GM12878 (cell line): ENCODE measurements around the gene SMIM7. TPM values are rescaled to one million over a fixed set of nuclear protein-coding genes. Genes with fewer than 3 reads are reported as not detected.

Experiments used
- ATAC-seq: fragments of 200-7000 bp; cut with Tn5 transposase; 3 replicates; pipeline ENCODE4 v1.9.1; 2020; ENCODE audit warnings: mild to moderate bottlenecking, moderate library complexity
- BruUV-seq: library from RNA; stranded (reverse); fragments of 400-500 nt; replicated peaks from 2 replicates; lab custom pipeline; 2021; lab: Mats Ljungman, UMichigan
- CTCF ChIA-PET: fragments of 300-600 bp; sonication (Branson Sonifier 250); formaldehyde crosslinking; extraction: SDS; loops from one replicate; lab custom pipeline; 2021; ENCODE audit warnings: inconsistent platforms; lab: Yijun Ruan, JAX
- POLR2A ChIA-PET: fragments of 350-600 bp; formaldehyde crosslinking; extraction: SDS; loops from one replicate; lab custom pipeline; 2021; ENCODE audit warnings: inconsistent platforms; lab: Charles Lee
- RAD21 ChIA-PET: fragments of 300-600 bp; sonication (Branson Sonifier 250); formaldehyde crosslinking; loops from one replicate; lab custom pipeline; 2023; ENCODE audit warnings: antibody characterized with exemption; ENCODE audit not compliant: unreplicated experiment; lab: Charles Lee
- SMC1A ChIA-PET: fragments of 300-600 bp; sonication (Branson Sonifier 250); formaldehyde crosslinking; loops from one replicate; lab custom pipeline; 2023; ENCODE audit not compliant: unreplicated experiment, uncharacterized antibody; lab: Charles Lee
- DNase-seq: peaks from one replicate; pipeline ENCODE4 v3.0.0-alpha.2; 2011; ENCODE audit warnings: low read depth, low spot score
- FAIRE-seq: peaks from 3 replicates; lab custom pipeline; 2011; peaks lifted over from hg19 to GRCh38; lab: Jason Lieb, UNC
- H2AFZ ChIP-seq: 2 replicates; pipeline ENCODE4 v1.6.0; 2011; ENCODE audit warnings: low read depth, low read length, control low read depth; ENCODE audit not compliant: control insufficient read depth
- H3K27ac ChIP-seq: 2 replicates; pipeline ENCODE4 v1.5.1; 2011; ENCODE audit warnings: control low read depth; ENCODE audit not compliant: control insufficient read depth, insufficient read depth
- H3K27me3 ChIP-seq, 2 experiments: replicated peaks in 1 of 2; 2 replicates each; pipeline versions ENCODE4 v1.6.0 to v1.6.1; 2011; ENCODE audit warnings: low read length in 1 of 2; ENCODE audit not compliant: control insufficient read depth in 2 of 2, insufficient read depth in 2 of 2
- H3K36me3 ChIP-seq, 2 experiments: 2 replicates each; pipeline ENCODE4 v1.5.1; 2011; ENCODE audit warnings: low read length in 1 of 2; ENCODE audit not compliant: control insufficient read depth in 2 of 2, insufficient read depth in 2 of 2
- H3K4me1 ChIP-seq: 2 replicates; pipeline ENCODE4 v1.6.1; 2011; ENCODE audit warnings: mild to moderate bottlenecking, low read length, moderate library complexity, mixed read lengths; ENCODE audit not compliant: control insufficient read depth, insufficient read depth
- H3K4me2 ChIP-seq: 2 replicates; pipeline ENCODE4 v1.6.0; 2011; ENCODE audit warnings: control low read depth; ENCODE audit not compliant: control insufficient read depth, insufficient read depth
- H3K4me3 ChIP-seq: fragments of 200-600 bp; sonication (generic); 2 replicates; pipeline ENCODE4 v1.5.1; 2016
- H3K79me2 ChIP-seq: 2 replicates; pipeline ENCODE4 v1.6.0; 2011; ENCODE audit warnings: low read length; ENCODE audit not compliant: control insufficient read depth, insufficient read depth
- H3K9ac ChIP-seq: 2 replicates; pipeline ENCODE4 v1.8.0; 2011; ENCODE audit warnings: low read length, control low read depth, mixed read lengths; ENCODE audit not compliant: control insufficient read depth, insufficient read depth
- H3K9me3 ChIP-seq: replicated peaks from 3 replicates; pipeline ENCODE4 v1.5.1; 2011; ENCODE audit warnings: mild to moderate bottlenecking, low read length; ENCODE audit not compliant: control insufficient read depth, insufficient read depth
- H4K20me1 ChIP-seq: 2 replicates; pipeline ENCODE4 v1.6.0; 2011; ENCODE audit not compliant: control insufficient read depth, insufficient read depth
- BACH1 ChIP-seq: fragments of 450-650 bp; IDR thresholded peaks from 2 replicates; pipeline ENCODE4 v1.6.1; 2017; ENCODE audit warnings: mild to moderate bottlenecking, borderline replicate concordance
- CEBPB ChIP-seq, 2 experiments: fragments of 150-350 bp in 1 of 2; IDR thresholded peaks; 2 replicates each; pipeline ENCODE4 v1.6.1; 2012 to 2014; ENCODE audit warnings: low read depth in 2 of 2, low read length in 2 of 2, borderline replicate concordance in 1 of 2, inconsistent platforms in 1 of 2
- IRF4 ChIP-seq: IDR thresholded peaks from 2 replicates; pipeline ENCODE4 v1.6.1; 2011; ENCODE audit warnings: low read depth, low read length
- KLF5 ChIP-seq: fragments of 450-650 bp; IDR thresholded peaks from 2 replicates; pipeline ENCODE4 v1.6.1; 2014; ENCODE audit warnings: mild to moderate bottlenecking; ENCODE audit not compliant: partially characterized antibody
- MYB ChIP-seq: fragments of 150-350 bp; IDR thresholded peaks from 2 replicates; pipeline ENCODE4 v1.6.1; 2014; ENCODE audit warnings: mild to moderate bottlenecking, low read depth, low read length, borderline replicate concordance
- POLR2A ChIP-seq: IDR thresholded peaks from 2 replicates; pipeline ENCODE4 v1.6.1; 2011; ENCODE audit warnings: low read depth, mild to moderate bottlenecking, low read length
- SMC3 ChIP-seq: IDR thresholded peaks from 2 replicates; pipeline ENCODE4 v1.6.1; 2011; ENCODE audit warnings: low read length, improper control_type of control experiment, borderline replicate concordance
- ZNF592 ChIP-seq: fragments of 450-650 bp; IDR thresholded peaks from 2 replicates; pipeline ENCODE4 v1.6.1; 2017; ENCODE audit warnings: mild to moderate bottlenecking, moderate library complexity
- ZSCAN29 ChIP-seq: fragments of 450-650 bp; IDR thresholded peaks from 2 replicates; pipeline ENCODE4 v1.6.1; 2017; ENCODE audit warnings: mild to moderate bottlenecking, moderate library complexity
- WGBS: methylation state at CpG from one replicate; pipeline ENCODE4 v1.1.6; 2016; ENCODE audit warnings: low lambda C conversion rate; ENCODE audit not compliant: insufficient replicate concordance, insufficient coverage; ENCODE audit errors: missing lambda C conversion rate; 5-methylcytosine and 5-hydroxymethylcytosine counted together
- in situ Hi-C: fragments of 300-500 bp; cut with MboI; formaldehyde crosslinking; loops from 9 replicates; pipeline ENCODE4 v1.14.3; 2018; ENCODE audit warnings: mixed read lengths
- intact Hi-C: fragments of 100-400 bp; cut with micrococcal nuclease; formaldehyde crosslinking; loops from one replicate; pipeline ENCODE4 v1.14.2; 2022; ENCODE audit not compliant: unreplicated experiment
- polyA plus RNA-seq, 11 experiments: library from polyadenylated mRNA; depleted of rRNA in 4 of 11; unstranded in 6 of 11; stranded (reverse) in 5 of 11; fragments of >200 nt; fragmentation: Nextera tagmentation in 4 of 11; fragmentation: Illumina TruSeq in 1 of 11; extraction: Ambion mirVana in 4 of 11; extraction: Trizol in 1 of 11; gene quantifications; 1 replicate in 1 of 11; 2 replicates in 10 of 11; pipeline versions ENCODE4 v1.2.1 to v1.2.3, GENCODE V29; 2011 to 2016; ENCODE audit warnings: inconsistent platforms in 2 of 11, missing spikeins in 2 of 11, low read depth in 1 of 11
- total RNA-seq, 4 experiments: library from RNA; depleted of rRNA in 3 of 4; stranded (reverse); fragments of >200 nt in 3 of 4; fragmentation: Illumina TruSeq in 1 of 4; extraction: Trizol in 1 of 4; gene quantifications; 2 replicates each; pipeline versions ENCODE4 v1.2.1 to v1.2.3, GENCODE V29; 2013 to 2021
- TF ChIP-seq, protein P1 (sequence below): IDR thresholded peaks from 2 replicates; pipeline ENCODE4 v1.6.1; 2011; ENCODE audit warnings: borderline replicate concordance, low read depth, mild to moderate bottlenecking, moderate library complexity, low read length; ENCODE audit not compliant: insufficient read depth, poor library complexity, severe bottlenecking

The SMIM7 gene
- total and polyA plus RNA-seq, 10 of the 15 experiments (the other 5 are each of a cell fraction or from before 2014, with no cell fraction given): 45.7 to 170 (median 70.8) TPM

DNA sequence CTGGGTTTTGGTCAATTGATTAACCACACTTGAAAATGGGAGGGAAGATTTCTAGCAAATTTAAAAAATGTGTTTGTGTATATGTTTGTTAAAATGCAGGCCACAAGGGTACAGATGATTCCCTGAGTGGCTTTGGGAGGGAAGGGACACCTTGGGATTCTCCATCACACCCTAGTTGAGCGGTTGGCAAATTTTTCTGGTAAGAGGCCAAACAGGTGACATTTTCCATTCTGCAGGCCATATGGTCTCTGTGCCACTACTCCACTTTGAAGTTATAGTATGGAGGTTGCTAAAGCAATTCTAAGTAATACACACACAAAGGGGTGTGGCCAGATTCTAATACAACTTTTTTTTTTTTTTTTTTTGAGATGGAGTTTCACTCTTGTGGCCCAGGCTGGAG, 19.0 kb downstream of the SMIM7 start:
- H3K79me2 ChIP-seq: no peaks in the 10 kb centered on the region; the same call in none of the 2 replicates
- H3K4me3 ChIP-seq: no peak overlapping the region
- SMC1A ChIA-PET: no interaction called here
- POLR2A ChIA-PET: no interaction called here
- CTCF ChIA-PET: no interaction called here
- no peaks in the 10 kb centered on the region for H3K9me3 ChIP-seq
- H3K27me3 ChIP-seq: no peaks in the 10 kb centered on the region
- DNase-seq (no peak), ATAC-seq (no peak), FAIRE-seq (no peak)
- H3K9ac ChIP-seq: no peak overlapping the region
- H3K4me2 ChIP-seq: no peak overlapping the region
- H3K36me3 ChIP-seq: peaks cover 5 to 41% of the 10 kb centered on the region in 2 experiments
- in situ Hi-C loops: no loop called here
- no peak overlapping the region for H3K27ac ChIP-seq
- TF ChIP-seq MYB (no peak), KLF5 (no peak)
- H4K20me1 ChIP-seq: no peaks in the 10 kb centered on the region
- RAD21 ChIA-PET: no interaction called here
- no TSS peak for BruUV-seq
- intact Hi-C loops: no loop called here
- WGBS: 100% methylated on average over 1 of the region's 1 CpG
- H3K4me1 ChIP-seq: no peaks in the 10 kb centered on the region
- H2AFZ ChIP-seq: no peak overlapping the region

DNA sequence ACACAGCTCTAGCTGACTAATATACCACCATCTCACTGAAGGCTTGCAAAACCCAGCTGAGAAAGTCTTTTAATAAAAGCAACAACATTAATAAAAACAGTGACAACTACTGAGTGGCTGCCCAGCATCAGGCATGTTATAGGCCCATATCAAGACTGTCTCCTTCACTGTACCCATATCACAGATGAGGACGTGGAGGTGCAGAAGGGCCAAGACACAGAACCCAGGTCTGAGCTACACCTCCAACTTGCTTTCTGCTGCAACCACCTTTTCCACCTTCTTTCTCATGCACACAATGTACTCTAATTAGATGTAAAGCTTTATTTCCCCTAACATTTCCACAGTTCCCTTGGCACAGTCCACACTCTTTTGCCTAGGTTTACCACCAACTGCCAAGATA, 21.3 kb downstream of the SMIM7 start:
- RAD21 ChIA-PET: interaction anchor here (0.7 to 0.9 kb wide), 2 partner anchors 11 to 51 kb away, joined by 3 to 4 read pairs; partner anchors contain the start of gene MED26
- Histone ChIP-seq H3K79me2 (no peaks in the 10 kb centered on the region; the same call in none of the 2 replicates), H4K20me1 (no peaks in the 10 kb centered on the region), H3K36me3 (peaks cover 7 to 30% of the 10 kb centered on the region in 2 experiments), H3K4me3 (no peak overlapping the region), H3K27me3 (no peaks in the 10 kb centered on the region), H3K4me2 (no peak overlapping the region), H3K27ac (no peak overlapping the region), H3K9me3 (no peaks in the 10 kb centered on the region), H3K4me1 (no peaks in the 10 kb centered on the region), H2AFZ (no peak overlapping the region), H3K9ac (no peak overlapping the region)
- no peak for FAIRE-seq
- intact Hi-C loops: no loop called here
- POLR2A ChIA-PET: interaction anchor here (0.8 to 1.8 kb wide), 3 partner anchors 18 to 51 kb away, joined by 3 to 5 read pairs (median 3); partner anchors contain the start of genes SMIM7 and TMEM38A
- ATAC-seq: no peak
- TF ChIP-seq, protein P1, sequence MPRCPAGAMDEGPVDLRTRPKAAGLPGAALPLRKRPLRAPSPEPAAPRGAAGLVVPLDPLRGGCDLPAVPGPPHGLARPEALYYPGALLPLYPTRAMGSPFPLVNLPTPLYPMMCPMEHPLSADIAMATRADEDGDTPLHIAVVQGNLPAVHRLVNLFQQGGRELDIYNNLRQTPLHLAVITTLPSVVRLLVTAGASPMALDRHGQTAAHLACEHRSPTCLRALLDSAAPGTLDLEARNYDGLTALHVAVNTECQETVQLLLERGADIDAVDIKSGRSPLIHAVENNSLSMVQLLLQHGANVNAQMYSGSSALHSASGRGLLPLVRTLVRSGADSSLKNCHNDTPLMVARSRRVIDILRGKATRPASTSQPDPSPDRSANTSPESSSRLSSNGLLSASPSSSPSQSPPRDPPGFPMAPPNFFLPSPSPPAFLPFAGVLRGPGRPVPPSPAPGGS: no peak
- TF ChIP-seq POLR2A (no peak), CEBPB (IDR thresholded peaks at IDR 0.05; ENCODE audit: borderline replicate concordance in 1 of 2, low read depth in 2 of 2, low read length in 2 of 2) (no peak), SMC3 (no peak), BACH1 (no peak), ZSCAN29 (no peak), IRF4 (no peak), ZNF592 (no peak)
- in situ Hi-C loops: no loop called here
- WGBS: 100% methylated on average over 1 of the region's 1 CpG
- no TSS peak for BruUV-seq
- CTCF ChIA-PET: interaction anchor here (1.4 kb wide), 1 partner anchor 20 kb away, joined by 4 read pairs; no protein-coding TSS in a partner anchor
- SMC1A ChIA-PET: interaction anchor here (0.5 to 0.8 kb wide), 2 partner anchors 12 to 27 kb away, joined by 3 read pairs; no protein-coding TSS in a partner anchor
- no peak for DNase-seq
